GM13976 (cell line): Measurements from ENCODE around the gene C5orf24.
A peak's percentile ranks its signal among the peaks of the same experiment; 100 is the strongest.

Source experiments
- DNase-seq: peaks from one replicate; pipeline ENCODE4 v3.0.0; 2012; ENCODE audit warnings: low spot score
- CTCF ChIP-seq: IDR thresholded peaks from 2 replicates; pipeline ENCODE4 v1.5.1; 2012; ENCODE audit warnings: borderline replicate concordance, mild to moderate bottlenecking; ENCODE audit not compliant: insufficient read depth; ENCODE audit errors: extremely low read depth, missing control alignments, control extremely low read depth
- in situ Hi-C: fragments of 300-500 bp; cut with MboI; formaldehyde crosslinking; loops from one replicate; pipeline ENCODE4 v1.12.0; 2022; ENCODE audit warnings: low sequenced_read_pairs, mixed read lengths, inconsistent platforms; ENCODE audit not compliant: unreplicated experiment

C5orf24 gene

GRCh38 chr5:134818776-134819175 lies 27.0 kb upstream of the C5orf24 start:
- in situ Hi-C loops, result no loop called here
- DNase-seq, result no peak
- no peak for TF ChIP-seq CTCF

- DNase-seq, result no peak
- in situ Hi-C loops, result no loop called here
- no peak for TF ChIP-seq CTCF
Observed at GRCh38 chr5:134819407-134819963, 26.3 kb upstream of the C5orf24 start.

GRCh38 chr5:134821841-134822240 lies 23.9 kb upstream of the C5orf24 start:
- TF ChIP-seq CTCF, result no peak
- in situ Hi-C loops, result no loop called here
- DNase-seq, result no peak

GRCh38 chr5:134824681-134825080 lies 21.1 kb upstream of the C5orf24 start:
- TF ChIP-seq CTCF, result no peak
- no peak for DNase-seq
- in situ Hi-C loops, result no loop called here

GRCh38 chr5:134825212-134825611 lies 20.6 kb upstream of the C5orf24 start:
- no peak for TF ChIP-seq CTCF
- peak; percentile 38 for DNase-seq
- in situ Hi-C loops, result no loop called here

- no peak for DNase-seq
- in situ Hi-C loops, result no loop called here
- TF ChIP-seq CTCF, result no peak
Observed at GRCh38 chr5:134833340-134834032, 12.3 kb upstream of the C5orf24 start.
